ENCODE measurements around the gene RPS19.

- TF ChIP-seq CTCF (IDR thresholded peaks at IDR 0.05): no peak
- TF ChIP-seq POLR2A (IDR thresholded peaks at IDR 0.05): no peak
Observed at GRCh38 chr19:41848666-41849065, 11.4 kb upstream of the RPS19 start.

All from esophagus squamous epithelium (tissue), 4 donors.